Endodermal cell (in vitro differentiated cells): ENCODE measurements around the gene SPO11. TPM values are rescaled to one million over a fixed set of nuclear protein-coding genes. Genes with fewer than 3 reads are reported as not detected.

ENCODE experiments used
- DNase-seq: peaks from one replicate; pipeline ENCODE4 v3.0.0-alpha.2; 2017
- H3K27ac ChIP-seq: 2 replicates; pipeline ENCODE4 v1.5.1; 2013; ENCODE audit warnings: mild to moderate bottlenecking, low read depth, low read length, moderate library complexity
- H3K27me3 ChIP-seq: 2 replicates; pipeline ENCODE4 v1.6.1; 2013; ENCODE audit warnings: mild to moderate bottlenecking, low read length, moderate library complexity; ENCODE audit not compliant: insufficient read depth, control insufficient read depth, poor library complexity, severe bottlenecking
- H3K36me3 ChIP-seq: 2 replicates; pipeline ENCODE4 v1.7.0; 2013; ENCODE audit warnings: mild to moderate bottlenecking, low read length, moderate library complexity; ENCODE audit not compliant: control insufficient read depth, insufficient read depth
- H3K4me1 ChIP-seq: one replicate; pipeline ENCODE4 v1.7.0; 2013; ENCODE audit warnings: low read length; ENCODE audit not compliant: control insufficient read depth, insufficient read depth
- H3K4me3 ChIP-seq: 2 replicates; pipeline ENCODE4 v1.5.1; 2013; ENCODE audit warnings: mild to moderate bottlenecking, low read length, moderate library complexity
- H3K9ac ChIP-seq: 2 replicates; pipeline ENCODE4 v1.6.1; 2013; ENCODE audit warnings: mild to moderate bottlenecking, low read length, moderate library complexity; ENCODE audit not compliant: poor library complexity, severe bottlenecking; ENCODE audit errors: extremely low read depth
- H3K9me3 ChIP-seq: 2 replicates; pipeline ENCODE4 v1.6.1; 2013; ENCODE audit warnings: mild to moderate bottlenecking, low read length, moderate library complexity; ENCODE audit not compliant: control insufficient read depth
- H3K27ac Mint-ChIP-seq: 2 replicates; pipeline ENCODE4 v1.8.0; 2020; ENCODE audit warnings: mixed read lengths
- H3K27me3 Mint-ChIP-seq: 2 replicates; pipeline ENCODE4 v1.8.0; 2021; ENCODE audit warnings: mild to moderate bottlenecking, mixed read lengths; ENCODE audit not compliant: insufficient read depth
- H3K36me3 Mint-ChIP-seq: 2 replicates; pipeline ENCODE4 v1.8.0; 2020; ENCODE audit warnings: low read depth, mixed read lengths
- H3K4me1 Mint-ChIP-seq: 2 replicates; pipeline ENCODE4 v1.8.0; 2020; ENCODE audit warnings: mixed read lengths
- H3K4me3 Mint-ChIP-seq: 2 replicates; pipeline ENCODE4 v1.8.0; 2020; ENCODE audit warnings: mild to moderate bottlenecking, moderate library complexity, mixed read lengths
- H3K9me3 Mint-ChIP-seq: 2 replicates; pipeline ENCODE4 v1.8.0; 2020; ENCODE audit warnings: mild to moderate bottlenecking, mixed read lengths
- WGBS, 2 experiments: methylation state at CpG; one replicate each; pipeline versions ENCODE4 v1.1.5 to v1.1.7; 2013; ENCODE audit warnings: missing lambda C conversion rate in 2 of 2, mixed read lengths in 1 of 2; ENCODE audit not compliant: insufficient coverage in 1 of 2, insufficient read length in 1 of 2; 5-methylcytosine and 5-hydroxymethylcytosine counted together
- total RNA-seq, 2 donors: library from RNA; stranded (reverse); fragmentation: NEBNext Ultra II Directional in 1 of 2; extraction: Animal tissue kit (Norgen Biotek cat#: 25700) in 1 of 2; gene quantifications; 2 replicates in 1 of 2; 3 replicates in 1 of 2; pipeline ENCODE4 v1.2.1, GENCODE V29; 2021
- TF ChIP-seq, protein P1 (sequence below): fragments of 200-600 bp; sonication (generic); conservative IDR thresholded peaks from 2 replicates; pipeline ENCODE4 v1.5.0; 2021; ENCODE audit warnings: antibody characterized with exemption, mild to moderate bottlenecking

Gene SPO11
- total RNA-seq, 2 donors from 2014 or later: not detected

GRCh38 chr20:57327820-57328219 lies 1.8 kb upstream of the SPO11 start:
- Histone ChIP-seq H3K36me3 (no peaks in the 10 kb centered on the region), H3K9me3 (peaks cover 5% of the 10 kb centered on the region), H3K27ac (no peak overlapping the region), H3K9ac (no peak overlapping the region), H3K4me3 (no peak overlapping the region), H3K27me3 (no peaks in the 10 kb centered on the region), H3K4me1 (peaks cover 13% of the 10 kb centered on the region)
- peak; percentile 34 for DNase-seq
- Mint-ChIP-seq H3K36me3 (no peaks in the 10 kb centered on the region), H3K9me3 (no peaks in the 10 kb centered on the region), H3K4me1 (peaks cover 24% of the 10 kb centered on the region), H3K4me3 (no peak overlapping the region), H3K27me3 (peaks cover 10% of the 10 kb centered on the region), H3K27ac (no peak overlapping the region)
- 92 to 97% methylated on average over 3 to 6 of the region's 6 CpGs for WGBS, 2 experiments
- TF ChIP-seq, protein P1, sequence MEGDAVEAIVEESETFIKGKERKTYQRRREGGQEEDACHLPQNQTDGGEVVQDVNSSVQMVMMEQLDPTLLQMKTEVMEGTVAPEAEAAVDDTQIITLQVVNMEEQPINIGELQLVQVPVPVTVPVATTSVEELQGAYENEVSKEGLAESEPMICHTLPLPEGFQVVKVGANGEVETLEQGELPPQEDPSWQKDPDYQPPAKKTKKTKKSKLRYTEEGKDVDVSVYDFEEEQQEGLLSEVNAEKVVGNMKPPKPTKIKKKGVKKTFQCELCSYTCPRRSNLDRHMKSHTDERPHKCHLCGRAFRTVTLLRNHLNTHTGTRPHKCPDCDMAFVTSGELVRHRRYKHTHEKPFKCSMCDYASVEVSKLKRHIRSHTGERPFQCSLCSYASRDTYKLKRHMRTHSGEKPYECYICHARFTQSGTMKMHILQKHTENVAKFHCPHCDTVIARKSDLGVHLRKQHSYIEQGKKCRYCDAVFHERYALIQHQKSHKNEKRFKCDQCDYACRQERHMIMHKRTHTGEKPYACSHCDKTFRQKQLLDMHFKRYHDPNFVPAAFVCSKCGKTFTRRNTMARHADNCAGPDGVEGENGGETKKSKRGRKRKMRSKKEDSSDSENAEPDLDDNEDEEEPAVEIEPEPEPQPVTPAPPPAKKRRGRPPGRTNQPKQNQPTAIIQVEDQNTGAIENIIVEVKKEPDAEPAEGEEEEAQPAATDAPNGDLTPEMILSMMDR: no peak

- no peak for DNase-seq
- Mint-ChIP-seq H3K36me3 (no peaks in the 10 kb centered on the region), H3K27me3 (peaks cover 10% of the 10 kb centered on the region), H3K4me1 (peaks cover 14% of the 10 kb centered on the region), H3K9me3 (no peaks in the 10 kb centered on the region), H3K27ac (no peak overlapping the region), H3K4me3 (no peak overlapping the region)
- no peak overlapping the region for H3K9ac ChIP-seq
- H3K36me3 ChIP-seq: no peaks in the 10 kb centered on the region
- H3K27ac ChIP-seq: no peak overlapping the region
- H3K4me1 ChIP-seq: peaks cover 8% of the 10 kb centered on the region
- 89 to 92% methylated on average over 5 to 8 of the region's 8 CpGs for WGBS, 2 experiments
- H3K27me3 ChIP-seq: no peaks in the 10 kb centered on the region
- H3K9me3 ChIP-seq: no peaks in the 10 kb centered on the region
- no peak overlapping the region for H3K4me3 ChIP-seq
- TF ChIP-seq, protein P1: no peak
These were observed 1.4 kb downstream of the SPO11 start for GRCh38 chr20:57330998-57331397.

DNA sequence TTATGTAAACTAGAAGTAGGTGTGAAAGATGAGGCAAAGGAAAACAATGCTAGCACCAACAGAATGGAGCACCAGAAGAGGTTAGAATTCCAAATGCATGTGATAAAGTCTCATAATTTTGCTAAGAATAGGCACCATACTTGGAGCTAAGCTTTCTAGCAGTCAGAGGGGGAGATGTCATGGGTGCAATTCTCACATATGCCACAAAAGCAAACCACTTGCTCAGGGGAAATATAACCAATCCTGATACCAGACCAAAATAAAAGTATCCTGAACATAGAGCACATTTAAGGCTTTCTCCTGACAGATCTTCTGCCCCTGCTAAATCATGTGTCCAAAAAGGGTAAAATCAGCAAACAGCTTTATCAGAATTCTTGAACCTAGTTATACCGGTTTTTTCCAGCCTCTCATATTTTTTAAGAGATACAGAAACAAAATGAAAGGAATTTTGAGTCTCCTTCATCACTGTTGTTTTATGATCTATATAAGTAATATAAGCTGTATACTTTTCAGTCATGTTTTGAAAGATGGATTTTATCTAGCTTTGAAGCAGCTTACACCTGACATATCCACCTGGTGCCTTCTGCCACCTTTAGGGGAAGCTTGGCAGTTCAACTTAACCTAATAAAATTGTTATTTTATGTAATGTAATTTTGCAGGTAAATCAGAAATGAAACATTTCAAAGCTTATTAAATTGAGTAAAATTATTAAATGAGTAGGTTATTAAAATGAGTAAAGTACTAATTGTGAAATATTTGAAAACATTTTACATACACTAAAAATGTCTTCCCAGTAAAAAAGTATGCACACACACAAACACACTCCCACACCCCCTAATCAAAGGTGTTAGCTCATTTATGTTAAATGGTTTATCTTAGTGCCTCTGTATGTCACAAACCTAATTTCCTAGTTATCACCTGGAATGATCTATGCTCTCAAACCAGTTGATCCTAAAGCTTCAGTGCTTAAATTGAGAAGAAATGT lies 2.8 kb downstream of the SPO11 start:
- H3K27ac Mint-ChIP-seq: no peak overlapping the region
- H3K27me3 Mint-ChIP-seq: peaks cover 8% of the 10 kb centered on the region
- no peak for DNase-seq
- Histone ChIP-seq H3K27me3 (no peaks in the 10 kb centered on the region), H3K9me3 (no peaks in the 10 kb centered on the region), H3K36me3 (no peaks in the 10 kb centered on the region), H3K9ac (no peak overlapping the region), H3K4me1 (no peaks in the 10 kb centered on the region), H3K4me3 (no peak overlapping the region), H3K27ac (no peak overlapping the region)
- WGBS, 2 experiments: 71% methylated on average over 1 of the region's 1 CpG; no CpG with 5 or more reads in 1 of the 2 experiments
- TF ChIP-seq, protein P1: peak; percentile 88
- H3K36me3 Mint-ChIP-seq: no peaks in the 10 kb centered on the region
- no peaks in the 10 kb centered on the region for H3K9me3 Mint-ChIP-seq
- no peaks in the 10 kb centered on the region for H3K4me1 Mint-ChIP-seq
- no peak overlapping the region for H3K4me3 Mint-ChIP-seq
